Measurements from ENCODE around the gene FBXW8.

Gene FBXW8

DNA sequence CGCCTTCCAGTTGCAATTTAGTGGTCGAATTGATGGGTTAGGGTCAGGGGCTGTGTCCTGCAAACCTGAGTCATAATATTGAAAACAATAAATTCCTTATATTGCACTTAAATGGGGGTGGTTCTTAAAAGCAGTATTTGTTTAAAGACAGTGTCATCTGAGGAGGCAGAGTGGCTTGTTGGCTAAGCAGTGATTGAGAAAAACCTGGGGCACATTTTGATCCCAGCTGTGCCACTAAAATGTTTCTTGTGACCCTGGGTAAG is 48.4 kb downstream of the FBXW8 start:
- DNase-seq = no peak

DNA sequence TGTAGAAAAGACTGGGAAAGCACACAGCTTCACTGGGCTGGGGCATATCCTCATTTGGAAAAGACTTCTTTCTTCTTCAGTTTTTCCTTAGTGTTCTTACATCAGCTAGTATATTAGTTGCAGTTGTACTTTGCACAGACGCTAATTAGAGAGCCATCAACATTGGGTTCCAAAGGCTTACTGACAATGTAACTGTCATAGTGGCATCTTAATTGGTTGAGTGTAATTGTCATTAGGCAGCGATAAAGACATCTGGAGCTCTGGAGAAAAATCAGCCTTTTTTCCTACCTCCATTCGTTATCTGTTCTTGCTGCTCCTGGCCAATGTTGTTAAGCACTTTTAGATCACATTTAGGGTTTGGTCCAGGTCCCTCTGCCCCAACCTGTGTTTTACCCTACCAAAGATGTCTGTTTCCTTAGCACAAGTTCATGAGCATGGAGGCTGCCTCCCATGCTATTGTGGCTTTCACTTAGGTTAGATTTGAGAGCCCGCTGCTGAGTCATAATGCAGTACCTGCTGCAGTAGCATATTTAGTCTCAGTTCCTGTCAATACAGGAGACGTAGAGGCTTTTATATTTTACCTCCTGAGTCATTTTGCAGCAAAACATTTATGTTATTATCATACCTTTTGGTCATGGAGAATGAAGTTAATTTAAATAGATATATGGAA is 49.2 kb downstream of the FBXW8 start:
- no peak for DNase-seq

DNA sequence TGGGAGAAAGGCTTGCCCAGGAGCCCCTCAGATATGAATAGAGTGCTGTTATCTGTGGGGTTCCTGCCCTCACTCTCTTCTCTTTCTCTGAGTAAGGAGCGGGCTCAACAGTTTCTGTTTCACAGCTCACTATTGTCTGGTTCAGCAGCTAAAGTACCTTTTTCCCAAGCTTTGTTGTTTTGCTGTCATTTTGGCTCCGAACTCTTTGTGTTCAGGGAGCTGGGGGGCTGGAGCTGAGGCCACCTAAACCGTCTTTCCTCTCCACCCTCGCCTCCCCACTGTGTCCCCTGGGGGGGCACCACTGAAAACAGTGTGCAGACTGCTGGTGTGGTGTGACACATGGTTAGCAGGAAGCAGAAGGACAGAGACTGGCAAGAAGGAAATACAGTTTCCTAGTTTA is 51.4 kb downstream of the FBXW8 start:
- no peak for DNase-seq

DNA sequence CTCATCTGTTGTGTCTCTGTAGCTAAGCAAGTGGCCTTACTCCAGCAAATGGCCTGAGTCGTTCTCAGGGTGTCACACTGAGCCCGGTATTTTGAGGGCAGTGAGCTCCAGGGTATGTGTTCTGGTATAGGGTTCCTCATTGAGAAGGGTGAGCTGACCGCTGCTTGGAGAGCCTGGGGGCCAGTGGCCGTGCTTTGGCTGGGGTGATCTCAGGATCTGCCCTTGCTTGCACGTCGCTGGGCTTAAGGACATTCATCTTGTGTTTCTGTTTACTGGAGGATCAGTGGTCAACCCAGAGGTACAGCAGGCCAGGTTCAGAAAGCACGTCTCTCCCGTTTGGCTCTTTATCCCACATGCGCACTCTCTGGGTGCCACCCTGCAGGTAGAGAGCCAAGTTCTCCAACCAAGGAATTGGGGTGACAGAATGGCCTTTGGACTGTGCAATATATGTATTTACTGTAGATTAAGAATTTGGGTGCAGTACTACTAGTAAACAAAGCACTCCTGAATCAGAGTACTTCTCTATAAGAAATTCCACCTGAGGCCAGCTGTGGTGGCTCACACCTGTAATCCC is 52.1 kb downstream of the FBXW8 start:
- no peak for DNase-seq

DNA sequence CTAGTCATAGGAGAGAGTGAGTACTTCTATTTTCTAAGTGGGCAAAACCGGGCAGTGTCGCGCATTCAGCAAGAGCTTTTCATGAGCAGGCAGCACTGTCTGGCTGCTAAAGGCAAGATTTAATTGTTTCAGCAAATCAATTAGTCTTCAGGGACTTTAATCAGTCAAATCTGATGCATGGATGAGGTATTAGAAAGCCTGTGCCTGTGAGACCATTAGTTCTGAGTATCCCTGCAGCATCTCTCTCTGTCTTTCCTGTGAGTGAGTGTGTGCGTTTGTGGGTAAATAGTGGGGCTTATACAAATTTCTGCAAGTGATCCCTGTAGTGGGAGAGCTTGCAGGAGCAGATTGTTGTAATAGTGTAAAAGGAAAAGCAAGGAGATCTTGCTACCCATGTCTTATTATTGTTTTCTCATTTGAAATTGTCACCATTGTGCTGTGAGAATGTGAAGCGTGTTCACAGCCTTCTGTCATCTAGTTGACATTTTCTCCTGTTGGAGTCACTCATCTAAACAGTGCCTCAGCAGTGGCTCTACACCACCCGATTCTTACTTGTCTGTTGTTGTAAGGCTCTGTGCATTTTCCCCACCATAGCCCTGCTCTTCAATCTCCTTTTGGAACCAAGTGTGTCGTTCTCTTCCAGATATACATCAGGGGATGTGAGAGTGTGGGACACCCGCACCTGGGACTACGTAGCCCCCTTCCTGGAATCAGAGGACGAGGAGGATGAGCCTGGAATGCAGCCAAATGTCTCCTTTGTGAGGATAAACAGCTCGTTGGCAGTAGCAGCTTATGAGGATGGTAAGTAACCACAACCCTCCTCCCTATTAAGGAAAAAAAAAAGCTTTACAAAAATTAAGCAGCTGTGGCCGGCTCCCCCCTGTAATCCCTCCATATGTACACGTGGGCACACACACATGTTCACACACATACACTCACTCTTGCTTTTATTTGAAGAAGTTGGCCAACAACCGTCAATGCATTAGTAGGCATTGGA is 53.6 kb downstream of the FBXW8 start:
- no peak for DNase-seq

DNA sequence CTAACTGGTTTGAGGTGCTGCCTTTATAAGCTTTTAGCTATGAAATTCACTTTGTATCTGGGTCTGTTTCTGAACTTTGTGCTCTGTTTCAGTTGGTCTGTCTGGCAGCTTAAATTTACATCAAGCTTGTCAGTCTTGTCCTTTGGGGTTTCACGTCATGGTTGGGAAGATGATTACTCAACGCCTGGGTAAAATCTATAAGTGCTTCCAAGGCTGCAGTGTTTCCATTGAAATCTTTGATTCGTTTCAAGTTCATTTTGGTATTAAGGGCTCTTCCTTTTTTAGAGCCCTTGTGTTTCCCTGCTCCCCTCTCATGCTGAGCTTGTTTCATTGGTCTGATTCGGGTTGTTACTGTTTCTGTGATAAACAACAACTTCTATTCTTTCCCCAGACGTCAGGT is 58.2 kb downstream of the FBXW8 start:
- DNase-seq = no peak

DNA sequence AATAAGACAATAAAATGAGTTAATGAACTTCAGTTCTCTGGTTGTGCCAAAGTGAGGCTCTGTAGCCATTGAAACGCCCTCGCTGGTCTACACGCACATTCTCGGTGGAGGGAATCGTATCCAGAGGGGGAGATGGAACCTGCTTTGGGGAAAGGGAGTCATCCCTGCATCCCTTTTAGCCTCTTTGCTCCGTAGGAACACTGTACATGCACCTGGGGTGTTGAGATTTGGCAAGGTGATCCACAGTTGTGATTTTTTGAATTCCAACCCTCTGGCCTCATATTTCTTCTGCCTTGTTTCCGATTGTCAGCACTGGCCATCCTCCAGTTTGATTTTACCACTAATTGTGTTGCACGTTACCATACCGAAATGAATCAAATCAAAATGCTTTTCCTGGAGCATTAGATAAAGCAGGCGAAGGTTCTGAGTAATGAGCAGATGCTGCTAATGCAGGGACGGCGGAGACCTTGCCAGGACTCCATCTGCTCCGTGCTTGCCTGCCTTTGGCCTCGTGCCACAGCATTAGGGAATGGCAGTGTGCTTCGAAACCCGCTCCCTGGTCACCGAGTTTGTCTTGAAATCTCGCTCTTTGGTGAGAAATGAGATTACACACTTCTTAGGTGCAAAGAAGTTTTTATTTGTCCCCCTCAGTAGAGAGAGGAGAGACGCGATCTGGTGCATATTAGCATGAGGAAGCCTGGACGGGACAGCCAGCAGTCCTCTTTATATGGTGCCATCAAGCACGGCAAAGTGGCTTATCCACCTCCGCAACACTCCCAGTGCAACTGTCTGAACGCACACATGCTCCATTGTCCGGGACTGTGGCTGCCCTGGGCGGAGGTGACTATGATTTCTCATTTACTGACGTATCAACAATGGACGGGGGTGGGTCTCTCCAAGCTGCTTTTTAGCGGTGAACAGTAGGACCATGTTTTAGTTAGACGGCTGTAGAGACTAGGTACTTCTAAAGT is 59.1 kb downstream of the FBXW8 start:
- no peak for DNase-seq

DNA sequence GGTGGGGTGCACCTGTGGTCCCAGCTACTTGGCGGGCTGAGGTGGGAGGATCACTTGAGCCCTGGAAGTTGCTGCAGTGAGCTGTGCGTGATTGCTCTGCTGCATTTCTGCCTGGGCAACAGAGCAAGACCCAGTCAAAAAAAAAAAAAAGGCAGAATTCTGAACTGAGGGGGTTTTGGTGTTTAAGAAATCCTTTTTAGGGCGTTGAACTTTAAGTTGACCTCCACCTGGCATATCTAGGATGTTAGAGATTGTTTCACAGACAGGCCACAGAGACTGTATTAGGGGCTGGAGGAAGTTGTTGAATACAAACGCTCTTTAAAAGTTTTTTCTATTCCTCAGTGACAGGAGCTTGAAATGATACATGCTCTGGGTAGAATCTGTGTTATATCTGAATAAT is 60.5 kb downstream of the FBXW8 start:
- no peak for DNase-seq

DNA sequence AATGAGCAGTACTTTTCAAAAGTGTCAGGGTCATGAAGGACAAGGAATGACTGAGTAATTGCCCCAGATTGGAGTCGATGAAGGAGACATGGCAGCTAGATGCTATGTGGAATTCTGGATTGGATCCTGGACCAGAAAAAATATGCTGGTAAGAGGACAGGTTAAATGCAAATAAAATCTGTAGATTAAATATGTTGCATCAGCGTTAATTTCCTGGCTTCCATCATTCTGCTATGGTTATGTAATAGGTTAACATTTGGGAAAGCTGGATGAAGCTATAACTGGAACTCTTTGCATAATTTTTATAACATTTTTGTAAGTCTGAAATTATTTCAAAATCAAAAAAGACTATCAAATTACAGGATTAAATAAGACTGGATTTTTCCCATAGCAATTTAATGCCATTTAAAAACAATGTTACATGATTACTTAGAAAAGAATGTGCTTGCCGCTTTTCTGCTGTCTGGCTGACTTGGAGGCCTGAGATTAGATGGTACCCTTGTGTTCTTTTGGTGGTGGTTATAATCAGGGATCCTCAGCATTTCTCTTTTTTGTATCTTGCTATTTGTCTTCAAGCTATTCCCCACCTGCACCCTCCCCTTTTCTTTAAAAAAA is 65.1 kb downstream of the FBXW8 start:
- no peak for DNase-seq

DNA sequence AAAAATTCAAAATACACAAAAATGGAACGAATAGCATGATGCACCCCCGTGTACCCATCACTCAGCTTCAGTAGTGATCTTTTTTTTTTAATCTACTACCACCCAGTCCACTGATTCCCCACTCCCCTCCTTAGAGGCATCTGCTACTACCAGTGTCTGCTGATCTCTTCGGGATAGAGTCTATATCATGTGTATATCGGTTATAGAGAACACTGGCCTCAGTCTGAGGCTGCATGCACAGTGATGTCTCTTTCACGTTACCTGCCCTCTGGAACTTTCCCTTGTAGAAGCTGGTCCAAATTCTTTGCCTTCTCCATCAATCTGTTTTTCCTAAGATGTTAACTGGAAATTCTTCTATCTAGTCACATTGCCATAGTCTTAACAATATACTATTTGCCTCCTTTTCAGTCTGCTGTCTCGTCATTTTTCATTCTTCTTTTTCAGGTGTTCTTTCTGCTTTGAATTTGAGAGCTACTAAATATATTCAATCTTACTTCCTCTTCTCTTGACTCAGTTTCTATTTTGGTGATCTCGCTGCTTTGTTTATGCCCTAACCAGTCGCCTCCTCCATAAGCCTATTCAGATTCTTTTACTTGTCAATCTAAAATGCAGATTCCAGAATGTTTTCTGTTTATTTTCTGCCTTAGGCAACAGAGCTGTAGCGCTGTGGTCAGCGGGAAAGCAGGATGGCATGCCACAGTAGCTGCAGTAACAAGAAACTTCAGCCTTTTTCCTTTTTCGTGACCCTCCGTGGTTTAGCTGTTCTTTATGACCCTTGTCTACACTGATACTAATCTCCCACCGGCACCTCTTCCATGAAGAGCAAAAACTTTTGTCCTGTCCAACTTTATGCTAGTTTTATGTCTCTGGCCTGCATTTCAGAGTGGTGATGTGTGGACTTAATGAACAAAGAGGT is 67.0 kb downstream of the FBXW8 start:
- DNase-seq = no peak

DNA sequence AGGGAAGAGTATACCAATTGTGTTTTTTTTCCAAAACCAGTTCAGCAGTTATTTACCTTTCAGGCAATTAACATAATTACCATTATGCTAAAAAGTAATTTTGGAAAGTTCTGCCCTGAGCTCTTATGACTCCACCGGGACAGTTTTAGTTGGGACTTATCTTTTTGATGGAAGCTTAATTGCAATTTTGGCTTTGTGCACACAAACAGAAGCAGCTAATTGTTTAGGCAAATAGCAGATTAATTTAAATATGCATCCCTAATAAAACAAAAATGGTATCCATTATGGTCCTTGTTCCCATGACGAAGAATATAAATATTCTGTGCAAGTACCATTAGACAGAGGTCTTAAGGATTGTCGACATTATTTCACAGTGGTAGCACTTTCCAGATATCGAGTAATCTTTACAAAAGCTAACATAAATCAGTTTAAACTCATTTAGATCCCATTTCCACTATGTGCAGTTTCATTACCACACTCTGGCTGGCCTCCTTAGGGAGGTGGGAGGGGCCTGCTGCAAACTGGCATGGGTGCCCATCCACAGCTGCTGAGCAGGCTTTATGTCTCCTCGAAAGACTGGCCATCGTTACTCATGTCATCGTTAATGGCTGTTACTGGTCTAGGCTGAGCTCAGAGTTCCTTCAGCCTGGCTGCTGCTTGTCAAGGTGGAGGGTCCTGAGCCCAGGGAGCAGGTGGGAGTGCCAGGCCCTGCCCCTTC is 68.2 kb downstream of the FBXW8 start:
- no peak for DNase-seq

DNA sequence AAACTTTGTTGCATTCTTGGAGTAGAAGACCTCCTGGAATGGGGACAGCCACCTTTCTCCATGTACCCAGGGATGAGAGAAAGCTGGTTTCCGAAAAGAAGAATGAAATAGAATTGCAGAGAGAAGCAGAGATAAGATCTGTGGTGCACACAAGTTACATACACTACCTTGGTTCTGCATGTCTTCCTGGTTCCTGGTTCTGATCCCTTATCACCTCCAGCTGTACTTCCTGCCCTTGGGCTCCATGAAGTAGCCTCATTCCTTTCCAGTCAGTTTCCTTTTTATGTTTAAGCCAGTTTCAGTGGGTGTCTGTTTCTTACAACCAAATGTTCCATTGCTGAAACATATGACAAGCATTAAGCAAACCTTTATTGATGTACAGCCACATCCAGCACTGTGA is 69.3 kb downstream of the FBXW8 start:
- DNase-seq = no peak

DNA sequence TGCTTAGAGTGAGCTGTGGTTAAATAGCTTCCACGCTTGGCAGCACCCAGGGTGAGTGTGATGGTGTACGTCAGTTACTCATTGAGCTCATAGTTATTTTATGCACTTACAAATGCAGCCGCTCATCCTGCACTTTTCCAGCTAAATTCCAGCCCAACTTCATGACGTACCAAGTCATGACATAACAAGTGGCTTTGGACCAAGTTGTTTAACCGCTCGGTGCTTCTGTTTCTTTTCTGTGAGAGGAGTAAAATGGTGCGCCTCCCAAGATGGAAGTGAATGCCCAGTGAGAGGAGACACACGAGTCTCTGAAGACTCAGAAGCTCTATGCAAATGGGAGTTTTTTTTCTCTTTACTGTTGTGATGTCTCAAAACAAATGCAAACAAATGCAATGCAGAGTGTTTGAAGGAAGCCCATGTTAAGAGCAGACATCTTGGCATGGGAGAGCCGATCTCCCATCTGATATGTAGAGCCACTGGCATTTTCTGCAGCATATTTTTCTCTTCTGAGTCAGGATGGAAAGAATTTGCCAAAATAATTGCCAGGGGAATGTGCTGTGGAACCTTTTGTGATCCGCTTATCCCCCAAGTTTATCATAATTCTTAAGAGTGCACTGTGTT is 72.2 kb downstream of the FBXW8 start:
- no peak for DNase-seq

DNA sequence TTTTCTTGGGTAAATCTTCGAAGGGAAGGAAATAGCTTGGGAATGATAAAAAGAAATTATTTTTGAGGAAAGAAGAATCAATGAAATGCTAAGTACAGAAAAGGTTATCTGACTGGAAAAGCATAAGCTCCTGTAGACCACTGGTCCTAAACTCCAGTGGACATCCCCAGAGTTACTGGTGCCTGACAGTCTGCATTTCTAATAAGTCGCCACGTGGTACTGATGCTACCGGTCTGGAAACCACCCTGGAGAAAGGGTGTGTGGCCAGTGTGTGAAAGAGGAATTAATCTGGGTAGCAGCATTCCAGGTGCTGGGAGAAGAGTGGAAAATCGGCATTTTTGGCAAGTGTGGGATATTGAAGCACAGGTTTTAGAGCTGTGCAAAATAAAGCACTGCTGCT is 73.3 kb downstream of the FBXW8 start:
- DNase-seq = no peak

DNA sequence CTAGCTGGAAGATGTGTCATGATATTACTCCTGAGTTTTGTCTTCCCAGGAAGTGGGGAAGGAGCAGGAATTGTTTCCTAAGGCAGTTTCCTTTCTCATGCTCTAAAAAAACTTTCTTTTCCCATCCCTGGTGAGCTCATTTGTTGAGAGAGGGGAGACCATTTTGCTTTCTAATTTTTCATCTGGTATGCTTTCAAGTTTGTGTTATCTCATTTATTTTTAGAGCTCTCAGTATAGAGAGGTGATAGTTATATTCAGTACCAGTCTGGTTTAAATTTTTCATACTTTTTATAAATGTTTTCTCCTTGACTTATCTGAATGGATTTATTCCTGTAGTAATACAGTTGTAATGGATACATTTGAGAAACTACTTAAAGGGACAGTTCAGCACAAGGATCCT is 79.6 kb downstream of the FBXW8 start:
- DNase-seq = no peak

DNA sequence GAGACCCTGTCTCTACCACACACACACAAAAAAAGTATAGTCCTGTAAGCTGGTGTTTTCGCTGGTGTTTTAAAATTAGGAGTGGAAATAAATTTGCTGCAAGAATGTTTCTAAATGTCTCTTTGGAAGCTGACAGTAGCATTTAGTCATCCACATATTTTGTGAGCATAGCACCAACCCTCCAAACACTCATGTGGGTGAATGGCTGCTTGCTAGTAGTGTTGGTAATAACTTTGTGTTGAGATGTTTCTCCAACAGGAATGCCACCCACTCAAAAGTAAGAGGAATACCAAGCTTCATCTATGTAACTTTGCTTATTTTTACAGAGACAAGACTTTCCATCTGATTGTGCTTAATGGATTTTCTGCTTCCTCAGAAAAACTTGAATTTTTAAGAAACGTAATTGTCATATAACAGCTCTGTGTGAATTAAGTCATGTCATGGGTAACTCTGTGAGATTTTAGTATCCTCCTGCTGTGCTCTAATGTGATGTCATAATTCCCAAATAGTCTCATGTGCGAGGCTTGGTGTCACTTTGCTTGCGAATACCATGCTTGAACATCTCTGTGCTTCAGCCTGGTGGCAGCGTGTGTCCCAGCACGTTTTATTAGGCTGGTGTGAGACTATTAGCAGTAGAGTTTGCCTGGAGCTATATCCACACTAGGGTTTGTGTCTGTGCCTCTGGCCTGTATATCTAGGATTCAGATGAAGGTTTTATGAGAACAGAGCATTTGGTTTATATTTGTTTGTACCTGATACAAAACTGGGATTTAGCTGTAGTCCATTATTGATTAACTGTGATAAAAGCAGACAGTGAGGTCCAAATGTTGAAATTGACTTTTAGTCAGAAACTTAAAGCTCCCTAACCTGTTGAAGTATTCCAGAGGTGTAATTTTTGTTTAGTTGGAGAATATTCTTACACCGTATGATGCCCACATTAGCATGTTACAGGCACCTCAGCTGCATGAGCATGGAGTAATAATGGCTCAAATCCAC is 80.5 kb downstream of the FBXW8 start:
- DNase-seq = no peak

DNA sequence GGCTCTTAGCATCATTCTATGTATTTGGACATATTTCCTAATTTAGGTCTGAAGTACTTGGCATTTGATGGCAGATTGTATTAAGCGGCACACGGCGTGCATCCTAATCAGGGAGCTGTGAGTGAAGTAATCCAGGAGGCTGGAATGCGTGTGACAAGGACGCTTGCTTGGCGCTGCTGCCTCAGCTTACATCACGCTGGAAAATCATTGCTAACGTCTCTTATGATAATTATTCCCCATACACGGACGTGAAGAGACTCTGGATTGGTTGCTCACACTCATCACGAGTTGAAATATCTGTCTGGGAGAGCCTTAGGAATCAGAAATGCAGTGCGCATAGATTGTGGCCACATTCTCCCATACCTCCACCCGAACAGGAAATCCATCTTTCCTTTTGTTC is 85.3 kb downstream of the FBXW8 start:
- no peak for DNase-seq

DNA sequence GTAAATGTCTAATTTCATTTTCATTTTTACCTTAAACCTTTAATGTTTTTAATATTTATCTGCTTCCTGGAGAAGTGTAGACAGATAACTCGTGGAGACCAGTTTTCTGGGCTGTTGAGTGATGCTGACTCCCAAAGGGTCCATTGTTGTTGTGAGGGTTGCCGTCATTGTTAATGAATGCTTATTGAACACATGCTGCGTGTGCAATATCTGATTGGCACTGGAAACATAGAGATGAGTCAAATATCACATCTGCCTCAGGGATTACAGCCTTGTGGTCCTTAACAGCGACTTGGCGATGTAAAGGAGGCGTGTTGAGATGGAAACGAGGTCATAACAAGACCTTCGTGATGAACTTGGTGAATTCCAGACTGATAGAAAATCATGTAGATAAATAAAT is 85.9 kb downstream of the FBXW8 start:
- no peak for DNase-seq

DNA sequence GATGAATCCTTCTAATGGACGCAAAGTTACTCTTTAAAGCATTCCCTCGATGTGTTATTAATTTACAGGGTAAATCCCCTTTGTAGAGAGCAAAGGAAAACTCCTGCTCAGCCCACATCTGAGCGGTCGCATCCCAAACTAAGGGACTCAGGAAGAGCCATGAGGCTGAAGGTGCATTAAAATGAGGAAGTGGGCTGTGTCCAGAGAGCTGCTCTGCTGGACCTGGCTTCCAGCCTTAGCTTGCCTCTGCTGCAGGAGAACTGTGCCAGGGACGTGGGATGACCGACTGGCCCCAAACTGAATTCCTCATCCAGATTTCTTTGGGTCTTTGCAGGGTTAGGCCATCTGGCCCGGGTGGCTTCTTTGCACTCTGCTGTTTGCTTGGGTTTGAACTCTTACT is 88.3 kb downstream of the FBXW8 start:
- DNase-seq = no peak
